ENCODE results near the gene ABHD6.

- TF ChIP-seq CTCF (IDR thresholded peaks at IDR 0.05; ENCODE audit: low read depth, low read length) (no peak), POLR2A (IDR thresholded peaks at IDR 0.05; ENCODE audit: extremely low read depth, insufficient read length) (no peak), MAX (IDR thresholded peaks at IDR 0.05; ENCODE audit: low read depth, low read length) (no peak), MYC (IDR thresholded peaks at IDR 0.05; ENCODE audit: low read depth, low read length) (no peak)
These were observed 85.2 kb downstream of the ABHD6 start for GRCh38 chr3:58322793-58323192.
